ENCODE measurements around the gene ADCYAP1R1. TPM values are rescaled to one million over a fixed set of nuclear protein-coding genes. Genes with fewer than 3 reads are reported as not detected.

ADCYAP1R1 gene
- total and polyA plus RNA-seq, 2 of the 8 experiments (the other 6 are each of a cell fraction or from before 2014, with no cell fraction given), result 14.4 to 14.6 TPM

Small RNA genes lying within 50 kb of the gene (small RNA-seq; reads per million reads assigned to genes)
- gene AC006466.1 (ENCODE audit: insufficient read depth), result not detected

Other genes starting within 250 kb of the ADCYAP1R1 start
- 0.17 and 0.19 TPM in 2 replicates for gene AQP1, start 140.5 kb upstream of the ADCYAP1R1 start, total RNA-seq (2021; fragmentation: NEBNext Ultra II Directional; extraction: Animal tissue kit (Norgen Biotek cat#: 25700))
- gene AQP1, start 140.5 kb upstream of the ADCYAP1R1 start, polyA plus RNA-seq (2011; rRNA removed), result 0.18 and 0.19 TPM in 2 replicates
- gene GHRHR, start 88.4 kb upstream of the ADCYAP1R1 start, total RNA-seq (2021; fragmentation: NEBNext Ultra II Directional; extraction: Animal tissue kit (Norgen Biotek cat#: 25700)), result 6.1 and 6.5 TPM in 2 replicates
- 0.60 and 1.6 TPM in 2 replicates for gene GHRHR, start 88.4 kb upstream of the ADCYAP1R1 start, polyA plus RNA-seq (2011; rRNA removed)